Stimulated activated naive B cell treated with anti-CD40 and anti-IgM and Interleukin-4, amounts not matched to agents 10 μg/mL and 1 μg/mL and 100 μg/mL, for 72 hours (primary cell): Measurements from ENCODE around the gene XRCC5.
A peak's percentile ranks its signal among the peaks of the same experiment; 100 is the strongest.
"Not testable (repeated sequence)": the region's sequence is repeated elsewhere in the genome, so short reads cannot be mapped to it uniquely, and the experiment has no call there.

ENCODE experiments used
- ATAC-seq, 2 donors: fragments of 150-1000 bp; cut with Tn5 transposase; replicated peaks; 2 replicates each; pipeline ENCODE4 v1.10.0; 2021; ENCODE audit warnings: moderate library complexity in 1 of 2
- DNase-seq: peaks from one replicate; pipeline ENCODE4 v3.0.0; 2021
- H3K27ac Mint-ChIP-seq: one replicate; pipeline ENCODE4 v1.8.0; 2022; ENCODE audit warnings: mild to moderate bottlenecking, mixed read lengths
- H3K27me3 Mint-ChIP-seq, 2 donors: one replicate each; pipeline ENCODE4 v1.8.0; 2022; ENCODE audit warnings: mixed read lengths in 2 of 2
- H3K36me3 Mint-ChIP-seq, 2 donors: one replicate each; pipeline ENCODE4 v1.8.0; 2022; ENCODE audit warnings: mixed read lengths in 2 of 2, mild to moderate bottlenecking in 1 of 2
- H3K4me1 Mint-ChIP-seq, 2 donors: one replicate each; pipeline ENCODE4 v1.8.0; 2022; ENCODE audit warnings: mixed read lengths in 2 of 2, mild to moderate bottlenecking in 1 of 2
- H3K4me3 Mint-ChIP-seq, 2 donors: one replicate each; pipeline ENCODE4 v1.8.0; 2022; ENCODE audit warnings: mild to moderate bottlenecking in 2 of 2, mixed read lengths in 2 of 2, moderate library complexity in 1 of 2
- H3K9me3 Mint-ChIP-seq, 2 donors: one replicate each; pipeline ENCODE4 v1.8.0; 2022; ENCODE audit warnings: mixed read lengths in 2 of 2, mild to moderate bottlenecking in 1 of 2

XRCC5 gene

GRCh38 chr2:216080048-216080447 lies 29.1 kb upstream of the XRCC5 start:
- peaks cover 23 to 36% of the 10 kb centered on the region in 2 donors for H3K4me1 Mint-ChIP-seq
- H3K27me3 Mint-ChIP-seq, H3K27ac Mint-ChIP-seq, DNase-seq, H3K36me3 Mint-ChIP-seq, H3K4me3 Mint-ChIP-seq, H3K9me3 Mint-ChIP-seq, ATAC-seq: not testable (repeated sequence)

GRCh38 chr2:216081012-216081411 lies 28.1 kb upstream of the XRCC5 start:
- H3K27me3 Mint-ChIP-seq: no peaks in the 10 kb centered on the region
- peak overlapping the region; percentile 95 for H3K27ac Mint-ChIP-seq
- no peak for ATAC-seq
- H3K4me3 Mint-ChIP-seq: peak overlapping the region; percentile 93
- H3K9me3 Mint-ChIP-seq: no peaks in the 10 kb centered on the region
- H3K4me1 Mint-ChIP-seq: peaks cover 24 to 40% of the 10 kb centered on the region in 2 donors
- no peak for DNase-seq
- no peaks in the 10 kb centered on the region for H3K36me3 Mint-ChIP-seq

DNA sequence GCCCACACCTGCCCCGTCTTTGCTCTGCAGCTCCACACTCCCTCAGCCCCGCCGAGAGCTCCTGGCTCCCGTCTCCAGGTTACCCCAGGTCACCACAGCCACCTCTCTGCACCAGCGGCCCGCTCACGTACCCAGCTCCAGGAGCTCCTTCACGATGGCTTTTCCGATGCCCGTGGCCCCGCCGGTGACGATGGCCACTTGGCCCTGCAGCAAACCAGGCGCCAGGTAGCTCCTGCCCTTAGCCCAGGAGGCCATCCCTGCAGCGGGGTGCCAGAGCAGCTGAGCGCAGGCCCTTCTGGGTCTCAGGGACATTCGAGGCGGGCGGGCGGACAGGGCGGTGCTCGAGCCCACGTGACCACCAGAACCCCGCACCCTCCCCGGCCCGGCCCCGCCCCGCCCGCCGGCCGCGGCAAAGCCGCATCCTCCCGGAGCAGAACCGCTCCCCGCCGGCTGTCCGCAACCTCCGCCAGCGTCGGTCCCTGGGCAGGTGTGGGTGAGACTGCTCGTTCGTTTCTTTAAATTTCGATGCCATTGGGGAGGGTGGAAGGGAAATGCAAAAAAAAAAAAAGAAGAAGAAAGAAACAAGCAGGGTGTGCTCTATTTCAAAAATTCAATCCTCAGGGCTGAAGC lies 27.5 kb upstream of the XRCC5 start, which contains the start of the genes PECR and TMEM169:
Gene PECR (minus strand): TSS at position 323 of the 630 bp plus-strand sequence. CDS start 68 bp downstream, at position 255.
Gene TMEM169 (plus strand): TSS at position 433 of the 630 bp plus-strand sequence. CDS start 14,045 bp downstream, outside the sequence.
- DNase-seq (peak; percentile 54), ATAC-seq (peak; percentile 94 to 97)
- H3K4me3 Mint-ChIP-seq: peak within 1 kb of the TSS; percentile 93
- no peaks in the 10 kb centered on the region for H3K36me3 Mint-ChIP-seq
- H3K27ac Mint-ChIP-seq: peak within 1 kb of the TSS; percentile 95
- H3K27me3 Mint-ChIP-seq: no peaks in the 10 kb centered on the region
- H3K4me1 Mint-ChIP-seq: peaks cover 24 to 40% of the 10 kb centered on the region in 2 donors
- H3K9me3 Mint-ChIP-seq: no peaks in the 10 kb centered on the region

DNA sequence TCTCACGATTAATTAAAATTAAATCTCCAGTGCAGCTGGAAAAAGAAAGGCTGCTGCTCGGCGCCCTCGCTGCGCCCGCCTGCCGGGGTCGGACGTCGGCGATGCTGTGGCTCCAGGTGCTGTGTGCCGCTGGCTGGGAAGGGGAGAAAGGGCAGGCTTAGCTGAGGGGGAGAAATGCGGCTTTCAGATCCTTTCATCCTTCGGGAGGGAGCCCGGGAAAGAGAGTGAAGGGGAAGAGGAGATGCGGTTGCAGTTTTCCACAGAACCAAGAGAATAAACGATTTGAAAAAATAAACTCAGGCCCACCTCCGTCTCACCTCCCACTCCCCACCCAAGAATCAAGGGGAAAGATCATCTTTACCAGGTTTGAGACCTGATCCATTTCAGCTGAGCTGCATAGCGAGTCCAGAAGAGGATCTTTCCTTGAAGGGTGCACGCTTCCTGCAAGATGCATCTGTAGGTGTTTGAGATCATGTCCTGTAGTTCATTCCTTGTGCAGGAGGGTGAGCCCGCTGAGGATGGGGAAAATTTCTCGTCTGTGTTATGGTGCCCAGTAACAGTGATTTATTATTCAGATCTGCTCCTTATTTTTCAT lies 26.9 kb upstream of the XRCC5 start:
- peaks cover 26 to 40% of the 10 kb centered on the region in 2 donors for H3K4me1 Mint-ChIP-seq
- ATAC-seq (peak; percentile 23 to 32), DNase-seq (no peak)
- H3K9me3 Mint-ChIP-seq: no peaks in the 10 kb centered on the region
- peak overlapping the region; percentile 93 for H3K4me3 Mint-ChIP-seq
- H3K27ac Mint-ChIP-seq: peak overlapping the region; percentile 63
- H3K36me3 Mint-ChIP-seq: no peaks in the 10 kb centered on the region
- no peaks in the 10 kb centered on the region for H3K27me3 Mint-ChIP-seq

GRCh38 chr2:216082805-216083204 lies 26.3 kb upstream of the XRCC5 start:
- Mint-ChIP-seq H3K36me3 (no peaks in the 10 kb centered on the region), H3K4me3 (peak overlapping the region; percentile 93), H3K9me3 (no peaks in the 10 kb centered on the region), H3K27ac (peak overlapping the region; percentile 47), H3K4me1 (peaks cover 26 to 40% of the 10 kb centered on the region in 2 donors), H3K27me3 (no peaks in the 10 kb centered on the region)
- DNase-seq (no peak), ATAC-seq (no peak)

GRCh38 chr2:216083464-216084281 lies 25.5 kb upstream of the XRCC5 start:
- ATAC-seq (no peak), DNase-seq (no peak)
- Mint-ChIP-seq H3K4me3 (no peak overlapping the region), H3K27me3 (no peaks in the 10 kb centered on the region), H3K4me1 (peaks cover 26 to 40% of the 10 kb centered on the region in 2 donors), H3K27ac (peak overlapping the region; percentile 9), H3K9me3 (no peaks in the 10 kb centered on the region), H3K36me3 (no peaks in the 10 kb centered on the region)

- Mint-ChIP-seq H3K4me1 (peaks cover 26 to 40% of the 10 kb centered on the region in 2 donors), H3K9me3 (no peaks in the 10 kb centered on the region), H3K27ac (peak overlapping the region; percentile 10), H3K36me3 (peaks cover 0 to 4% of the 10 kb centered on the region in 2 donors), H3K4me3 (peak overlapping the region in 1 of 2 donors; percentile 30), H3K27me3 (no peaks in the 10 kb centered on the region)
- ATAC-seq: no peak
- no peak for DNase-seq
Observed at GRCh38 chr2:216084547-216084946, 24.6 kb upstream of the XRCC5 start.

DNA sequence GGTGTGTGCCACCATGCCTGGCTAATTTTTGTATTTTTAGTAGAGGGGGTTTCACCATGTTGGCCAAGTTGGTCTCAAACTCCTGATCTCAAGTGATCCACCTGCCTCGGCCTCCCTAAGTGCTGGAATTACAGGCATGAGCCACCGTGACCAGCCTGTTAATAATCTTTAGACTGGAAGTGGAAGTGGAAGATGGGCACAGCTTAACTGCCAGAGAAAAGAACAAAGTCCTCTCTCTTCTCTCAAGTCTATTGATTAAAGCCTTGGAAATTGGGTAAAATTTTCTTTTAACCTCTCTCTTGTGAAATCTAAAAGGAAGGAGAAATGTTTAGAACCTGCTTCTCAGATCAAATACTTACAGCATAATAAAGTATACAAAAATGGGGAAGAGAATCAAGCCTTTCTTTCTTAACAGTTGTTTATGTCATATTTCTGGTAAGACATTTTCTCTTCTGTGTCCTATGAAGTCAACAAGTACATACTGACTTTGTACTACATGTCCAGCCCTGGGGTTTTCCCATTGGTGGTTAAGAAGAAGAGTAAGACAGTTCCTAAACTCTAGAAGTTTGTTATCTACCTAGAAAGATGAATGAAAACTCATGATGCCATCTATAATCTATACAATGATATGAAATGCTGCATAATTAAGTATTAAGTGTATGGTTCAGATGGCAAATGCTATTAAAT lies 22.8 kb upstream of the XRCC5 start:
- H3K4me3 Mint-ChIP-seq: no peak overlapping the region

DNA sequence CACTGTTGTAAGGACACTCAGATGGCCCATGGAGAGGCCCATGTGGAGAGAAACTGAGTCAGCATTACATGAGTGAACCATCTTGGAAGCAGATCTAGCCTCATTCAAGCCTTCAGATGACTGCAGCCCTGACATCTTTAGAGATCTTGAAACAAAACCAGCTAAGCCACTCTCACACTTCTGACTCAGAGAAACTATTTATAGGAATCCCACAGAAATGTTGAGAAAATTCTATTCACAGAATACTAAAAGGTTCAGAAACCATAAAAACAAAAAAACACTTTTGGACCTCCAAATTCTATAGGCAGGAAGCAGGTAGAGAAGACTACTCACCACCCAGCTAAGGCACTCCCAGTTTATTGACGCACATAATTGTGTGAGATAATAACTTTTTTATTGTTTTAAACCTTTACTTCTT lies 18.8 kb upstream of the XRCC5 start:
- Mint-ChIP-seq H3K27ac (no peak overlapping the region), H3K36me3 (peaks cover 0 to 4% of the 10 kb centered on the region in 2 donors), H3K4me1 (peaks cover 4 to 13% of the 10 kb centered on the region in 2 donors), H3K4me3 (no peak overlapping the region), H3K9me3 (no peaks in the 10 kb centered on the region), H3K27me3 (no peaks in the 10 kb centered on the region)
- DNase-seq (no peak), ATAC-seq (no peak)

More for the DNA sequence above, 22.8 kb upstream of the XRCC5 start:
- no peak for ATAC-seq
- Mint-ChIP-seq H3K9me3 (no peaks in the 10 kb centered on the region), H3K27ac (peak overlapping the region; percentile 48), H3K4me1 (peaks cover 24 to 46% of the 10 kb centered on the region in 2 donors), H3K36me3 (peaks cover 0 to 4% of the 10 kb centered on the region in 2 donors), H3K27me3 (no peaks in the 10 kb centered on the region)
- DNase-seq: no peak

- H3K36me3 Mint-ChIP-seq: peaks cover 0 to 7% of the 10 kb centered on the region in 2 donors
- no peak overlapping the region for H3K4me3 Mint-ChIP-seq
- no peaks in the 10 kb centered on the region for H3K27me3 Mint-ChIP-seq
- DNase-seq: no peak
- H3K27ac Mint-ChIP-seq: no peak overlapping the region
- no peaks in the 10 kb centered on the region for H3K9me3 Mint-ChIP-seq
- no peak for ATAC-seq
- H3K4me1 Mint-ChIP-seq: peaks cover 1 to 12% of the 10 kb centered on the region in 2 donors
Observed at GRCh38 chr2:216092646-216093045, 16.5 kb upstream of the XRCC5 start.

DNA sequence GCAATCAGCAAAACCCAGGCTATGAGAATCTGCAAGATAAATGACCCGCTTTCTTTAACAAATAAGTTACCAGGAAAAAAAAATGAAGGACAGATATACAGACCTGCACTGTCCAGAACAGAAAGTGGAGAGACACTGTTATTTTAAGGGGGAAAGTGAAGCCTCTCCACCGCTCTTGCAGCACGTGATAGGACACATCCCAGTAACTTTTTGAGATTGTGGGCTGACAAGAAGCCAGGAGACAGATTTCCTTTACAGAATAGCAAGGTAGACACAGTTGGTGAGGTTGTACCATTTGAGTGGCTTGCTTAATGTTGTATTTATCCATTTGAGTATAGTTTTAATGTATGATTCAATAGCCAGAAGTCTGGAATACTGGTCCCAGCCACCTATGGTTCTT lies 14.4 kb upstream of the XRCC5 start:
- Mint-ChIP-seq H3K4me1 (peaks cover 1 to 11% of the 10 kb centered on the region in 2 donors), H3K9me3 (no peaks in the 10 kb centered on the region), H3K27me3 (no peaks in the 10 kb centered on the region), H3K36me3 (peaks cover under 1 to 3% of the 10 kb centered on the region in 2 donors), H3K4me3 (no peak overlapping the region), H3K27ac (no peak overlapping the region)
- ATAC-seq (no peak), DNase-seq (no peak)

DNA sequence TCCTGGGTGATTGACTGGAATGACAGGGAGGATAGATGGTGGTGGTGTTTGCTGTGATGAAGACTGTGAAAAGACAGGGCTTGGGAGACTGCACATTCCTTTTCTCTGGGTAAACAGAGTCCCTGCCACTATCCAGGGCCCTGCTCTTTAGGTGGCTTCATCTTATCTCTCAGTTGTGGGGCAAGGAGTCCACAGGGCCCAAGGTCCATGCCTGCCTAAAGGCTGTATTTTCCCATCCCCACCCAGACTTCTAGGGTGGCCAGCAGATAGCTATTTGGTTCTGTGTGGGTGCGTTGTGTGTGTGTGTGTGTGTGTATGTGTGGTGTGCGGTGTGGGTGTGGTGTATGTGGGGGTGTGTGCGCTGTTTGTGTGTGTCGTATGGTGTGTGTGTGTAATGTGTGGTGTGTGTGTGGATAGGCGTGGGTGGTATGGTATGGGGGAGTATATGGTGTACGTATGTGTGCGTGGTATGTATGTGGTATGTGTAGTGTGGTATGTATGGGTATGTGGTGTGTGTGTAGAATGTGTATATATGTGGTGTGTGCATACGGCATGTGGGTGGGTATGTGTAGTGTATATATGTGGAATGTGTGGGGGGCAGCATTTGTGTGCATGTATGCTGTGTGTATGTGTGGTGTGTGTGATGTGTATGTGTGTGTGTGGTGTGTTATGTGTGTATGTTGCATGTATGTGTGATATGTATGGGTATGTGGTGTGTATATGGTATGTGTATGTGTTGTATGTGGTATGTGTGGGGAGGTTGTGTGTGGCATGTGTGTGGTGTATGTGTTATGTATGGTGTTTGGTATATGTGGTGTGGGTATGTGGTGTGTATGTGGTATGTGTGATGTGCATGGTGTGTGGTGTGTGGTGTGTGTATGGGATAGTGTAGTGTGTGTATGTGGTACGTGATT lies 10.5 kb upstream of the XRCC5 start:
- peaks cover 10% of the 10 kb centered on the region in 2 donors for H3K36me3 Mint-ChIP-seq
- DNase-seq (no peak), ATAC-seq (no peak)
- no peak overlapping the region for H3K4me3 Mint-ChIP-seq
- no peaks in the 10 kb centered on the region for H3K9me3 Mint-ChIP-seq
- no peak overlapping the region for H3K27ac Mint-ChIP-seq
- no peaks in the 10 kb centered on the region for H3K4me1 Mint-ChIP-seq
- H3K27me3 Mint-ChIP-seq: no peaks in the 10 kb centered on the region

- Mint-ChIP-seq H3K36me3 (peaks cover 6 to 10% of the 10 kb centered on the region in 2 donors), H3K27ac (no peak overlapping the region), H3K27me3 (peaks cover 5 to 10% of the 10 kb centered on the region in 2 donors), H3K9me3 (no peaks in the 10 kb centered on the region), H3K4me3 (no peak overlapping the region), H3K4me1 (no peaks in the 10 kb centered on the region)
- no peak for ATAC-seq
- DNase-seq: no peak
Observed at GRCh38 chr2:216101109-216101508, 8.0 kb upstream of the XRCC5 start.
